C4-2B (cell line): ENCODE measurements around the gene C17orf78.
A peak's percentile ranks its signal among the peaks of the same experiment; 100 is the strongest.

Source experiments
- H3K27ac ChIP-seq: fragments of 450-650 bp; 2 replicates; pipeline ENCODE4 v1.5.1; 2017
- ZFX ChIP-seq: fragments of 450-650 bp; IDR thresholded peaks from 2 replicates; pipeline ENCODE4 v1.6.1; 2017
- TF ChIP-seq, protein P1 (sequence below): fragments of 450-650 bp; conservative IDR thresholded peaks from 2 replicates; pipeline ENCODE4 v1.5.1; 2017; ENCODE audit warnings: mild to moderate bottlenecking

C17orf78 gene

DNA sequence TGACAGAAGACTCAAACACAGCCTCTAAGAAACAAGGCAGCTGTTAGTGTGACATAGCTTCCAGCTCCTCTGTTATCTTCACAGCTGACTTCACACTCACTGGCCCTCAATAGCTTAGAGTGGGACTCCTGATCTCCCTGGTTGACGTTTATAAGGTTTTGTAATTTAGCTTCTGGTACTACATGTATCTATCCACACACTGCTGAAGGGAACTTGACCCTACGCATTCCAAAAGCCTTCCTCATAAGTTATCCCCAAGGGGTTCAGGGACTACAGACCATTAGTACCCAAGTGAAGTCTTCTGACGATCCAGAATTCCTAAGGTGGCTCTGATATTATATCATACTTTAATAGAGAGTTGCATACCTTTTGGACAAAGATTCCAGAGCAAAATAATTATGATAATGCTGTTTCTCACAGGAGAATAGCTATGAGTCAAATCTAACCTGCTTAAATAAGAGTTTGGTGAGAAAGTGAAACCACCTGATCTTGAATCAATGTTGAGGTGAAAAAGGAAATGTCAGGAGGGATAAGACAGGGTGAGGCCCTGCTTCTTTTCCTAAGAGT, 16.3 kb downstream of the C17orf78 start:
- no peak overlapping the region for H3K27ac ChIP-seq
- TF ChIP-seq, protein P1, sequence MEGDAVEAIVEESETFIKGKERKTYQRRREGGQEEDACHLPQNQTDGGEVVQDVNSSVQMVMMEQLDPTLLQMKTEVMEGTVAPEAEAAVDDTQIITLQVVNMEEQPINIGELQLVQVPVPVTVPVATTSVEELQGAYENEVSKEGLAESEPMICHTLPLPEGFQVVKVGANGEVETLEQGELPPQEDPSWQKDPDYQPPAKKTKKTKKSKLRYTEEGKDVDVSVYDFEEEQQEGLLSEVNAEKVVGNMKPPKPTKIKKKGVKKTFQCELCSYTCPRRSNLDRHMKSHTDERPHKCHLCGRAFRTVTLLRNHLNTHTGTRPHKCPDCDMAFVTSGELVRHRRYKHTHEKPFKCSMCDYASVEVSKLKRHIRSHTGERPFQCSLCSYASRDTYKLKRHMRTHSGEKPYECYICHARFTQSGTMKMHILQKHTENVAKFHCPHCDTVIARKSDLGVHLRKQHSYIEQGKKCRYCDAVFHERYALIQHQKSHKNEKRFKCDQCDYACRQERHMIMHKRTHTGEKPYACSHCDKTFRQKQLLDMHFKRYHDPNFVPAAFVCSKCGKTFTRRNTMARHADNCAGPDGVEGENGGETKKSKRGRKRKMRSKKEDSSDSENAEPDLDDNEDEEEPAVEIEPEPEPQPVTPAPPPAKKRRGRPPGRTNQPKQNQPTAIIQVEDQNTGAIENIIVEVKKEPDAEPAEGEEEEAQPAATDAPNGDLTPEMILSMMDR: no peak
- no peak for TF ChIP-seq ZFX

DNA sequence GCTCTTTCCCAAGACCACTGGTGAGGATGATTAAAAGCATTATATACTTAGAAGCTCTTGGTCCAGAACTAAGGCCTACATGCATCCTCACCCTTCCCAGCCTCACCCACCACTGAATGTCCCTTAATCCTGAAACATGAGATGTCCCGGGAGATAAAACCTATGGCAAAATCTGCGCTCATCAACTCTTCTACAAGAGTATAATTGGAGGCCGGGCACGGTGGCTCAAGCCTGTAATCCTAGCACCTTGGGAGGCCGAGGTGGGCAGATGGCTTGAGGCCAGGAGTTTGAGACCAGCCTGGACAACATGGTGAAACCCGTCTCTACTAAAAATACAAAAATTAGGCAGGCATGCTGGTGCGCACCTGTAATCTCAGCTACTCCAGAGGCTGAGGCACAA, 17.6 kb downstream of the C17orf78 start:
- H3K27ac ChIP-seq: no peak overlapping the region
- TF ChIP-seq ZFX: no peak
- TF ChIP-seq, protein P1: no peak

DNA sequence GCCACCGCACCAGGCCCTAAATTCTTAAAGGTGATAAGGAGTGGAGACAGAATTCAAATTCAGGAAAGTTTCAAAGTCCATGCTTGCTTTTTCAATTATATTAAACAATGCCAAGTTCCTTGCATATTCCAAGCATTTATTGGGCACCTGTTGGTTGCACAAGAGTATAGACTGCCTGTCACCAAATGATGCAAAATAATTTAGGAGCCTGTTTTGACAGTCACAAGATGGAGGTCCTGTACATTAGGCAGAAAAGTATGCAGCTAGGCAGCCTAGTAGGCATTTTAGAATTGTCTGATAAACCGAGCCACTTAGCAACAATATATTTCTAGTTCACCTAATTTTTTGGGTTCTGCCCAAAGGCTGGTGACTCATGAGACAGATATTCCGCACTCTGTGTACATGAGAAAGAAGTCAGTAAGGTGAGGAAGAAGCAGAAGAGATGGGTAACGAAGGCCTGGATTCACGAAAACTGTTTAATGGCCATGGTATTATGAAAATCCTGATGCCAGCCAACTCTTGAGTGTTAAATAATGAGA, 23.5 kb downstream of the C17orf78 start:
- TF ChIP-seq ZFX: no peak
- TF ChIP-seq, protein P1: no peak
- no peak overlapping the region for H3K27ac ChIP-seq

DNA sequence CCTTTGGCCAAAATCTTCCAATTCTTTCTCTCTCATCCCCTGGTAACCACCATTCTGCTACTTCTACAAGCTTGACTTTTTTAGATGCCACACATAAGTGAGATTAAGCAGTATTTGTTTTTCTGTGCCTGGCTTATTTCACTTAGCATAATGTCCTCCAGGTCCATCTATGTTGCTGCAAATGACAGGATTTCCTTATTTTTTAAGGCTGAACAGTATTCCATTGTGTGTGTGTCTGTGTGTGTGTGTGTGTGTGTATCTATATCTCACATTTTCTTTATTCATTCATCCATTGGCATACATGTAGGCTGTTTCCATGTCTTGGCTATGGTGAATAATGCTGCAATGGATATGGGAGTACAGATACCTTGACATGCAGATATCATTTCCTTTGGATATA, 24.7 kb downstream of the C17orf78 start:
- no peak overlapping the region for H3K27ac ChIP-seq
- TF ChIP-seq, protein P1: no peak

DNA sequence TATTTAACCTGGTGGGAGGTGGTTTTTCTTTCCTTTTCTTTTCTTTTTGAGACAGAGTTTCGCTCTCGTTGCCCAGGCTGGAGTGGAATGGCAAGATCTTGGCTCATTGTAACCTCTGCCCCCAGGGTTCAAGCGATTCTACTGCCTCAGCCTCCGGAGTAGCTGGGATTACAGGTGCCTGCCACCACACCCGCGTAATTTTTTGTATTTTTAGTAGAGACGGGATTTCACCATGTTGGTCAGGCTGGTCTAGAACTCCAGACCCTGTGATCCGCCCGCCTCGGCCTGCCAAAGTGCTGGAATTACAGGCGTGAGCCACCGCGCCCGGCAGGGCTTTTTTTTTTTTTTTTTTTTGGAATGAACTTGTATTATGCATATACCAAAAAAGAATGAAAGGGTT, 29.7 kb downstream of the C17orf78 start:
- H3K27ac ChIP-seq: peak overlapping the region; percentile 96; the same call in 1 of the 2 replicates

DNA sequence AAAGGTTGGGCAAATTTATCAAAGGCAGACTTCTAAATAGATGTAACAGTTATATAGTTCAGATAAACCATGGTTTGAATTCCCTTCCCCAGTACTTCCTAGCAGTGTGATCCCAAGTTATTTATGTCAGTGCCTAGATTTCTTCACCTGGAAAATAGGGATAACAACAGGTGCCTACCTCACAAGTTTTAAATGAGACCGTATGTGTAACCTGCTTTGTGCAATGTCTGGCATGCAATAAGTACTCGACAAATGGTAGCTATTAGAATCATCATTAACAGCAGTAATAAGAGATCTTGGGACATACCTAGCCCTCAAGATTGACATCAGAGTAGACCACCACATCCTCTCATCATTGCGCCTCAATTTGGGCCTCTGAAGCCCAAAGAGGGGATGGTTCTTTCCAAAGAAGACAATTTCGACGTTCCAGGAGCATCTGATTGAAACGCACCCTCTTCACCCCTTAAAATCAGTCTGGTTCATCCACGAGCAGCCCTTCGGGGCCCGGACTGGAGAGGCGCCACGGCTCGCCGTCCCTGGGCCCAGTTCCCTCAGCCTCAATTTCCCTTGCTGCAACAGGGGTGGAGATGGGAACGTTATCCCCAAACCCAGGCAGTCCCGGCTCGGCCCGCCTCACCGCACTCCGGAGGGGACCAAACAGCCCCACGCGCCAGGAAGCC, 30.3 kb downstream of the C17orf78 start:
- TF ChIP-seq, protein P1: no peak
- TF ChIP-seq ZFX: no peak
- H3K27ac ChIP-seq: peak overlapping the region; percentile 96

DNA sequence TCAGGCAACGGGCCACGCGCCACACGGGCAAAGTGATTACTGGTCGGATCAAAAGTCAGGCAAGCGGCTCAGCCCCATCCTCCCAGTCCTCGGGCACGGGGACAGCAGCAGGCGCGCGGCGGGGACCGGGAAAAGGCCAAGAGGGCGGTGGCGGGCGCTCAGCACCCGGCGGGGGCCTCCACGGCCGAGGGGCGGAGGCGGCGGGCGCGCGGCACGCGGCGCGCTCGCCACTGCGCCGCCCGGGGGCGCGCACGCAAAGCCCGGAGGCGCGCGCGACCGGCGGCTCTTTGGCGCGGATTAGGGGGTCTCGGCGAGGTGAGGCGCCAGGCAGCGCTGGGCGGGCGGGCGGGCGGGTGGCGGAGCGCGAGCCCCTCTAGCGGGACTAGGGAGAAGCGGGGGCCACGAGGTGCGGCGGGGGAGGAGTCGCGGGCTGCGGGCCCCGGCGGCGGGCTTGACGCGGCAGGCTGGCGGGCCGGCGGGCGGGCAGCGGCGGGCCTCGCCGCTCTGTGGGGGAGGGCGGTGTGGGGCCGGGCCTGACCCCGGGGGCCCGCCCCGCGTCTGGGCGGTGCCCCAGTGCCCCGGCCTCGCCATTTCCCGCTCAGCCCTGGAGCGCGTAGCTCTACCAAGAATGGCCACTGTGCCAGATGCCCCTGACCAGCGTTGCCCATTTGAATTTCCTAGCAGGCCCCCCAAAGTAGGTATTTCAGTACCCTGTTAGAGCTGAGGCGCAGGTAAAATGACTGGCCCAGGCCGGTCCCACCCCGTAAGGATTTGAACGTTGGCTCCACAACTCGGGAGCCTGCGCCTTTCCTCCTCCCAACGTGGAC, 31.1 kb downstream of the C17orf78 start, which contains the start of the genes ACACA and TADA2A:
Gene ACACA, minus strand, starts transcription at position 202 of the 827 bp plus-strand sequence. CDS start 537 bp downstream, outside the sequence.
Gene TADA2A, plus strand, starts transcription at position 252 of the 827 bp plus-strand sequence. CDS start 4,480 bp downstream, outside the sequence.
- H3K27ac ChIP-seq: peak within 1 kb of the TSS; percentile 96
- TF ChIP-seq, protein P1: no peak
- TF ChIP-seq ZFX: peak; percentile 74

DNA sequence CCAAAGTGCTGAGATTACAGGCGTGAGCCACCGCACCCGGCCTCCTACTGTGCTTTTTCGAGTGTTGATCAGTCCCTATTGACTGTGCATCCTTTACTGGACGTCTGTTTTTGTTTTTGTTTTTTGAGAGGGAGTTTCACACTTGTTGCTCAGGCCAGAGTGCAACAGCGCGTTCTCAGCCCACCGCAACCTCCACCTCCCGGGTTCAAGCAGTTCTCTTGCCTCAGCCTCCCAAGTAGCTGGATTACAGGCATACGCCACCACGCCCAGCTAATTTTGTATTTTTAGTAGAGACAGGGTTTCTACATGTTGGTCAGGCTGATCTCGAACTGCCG, 32.3 kb downstream of the C17orf78 start:
- H3K27ac ChIP-seq: peak overlapping the region; percentile 96
